Measurements from ENCODE around the gene SPOCD1.

DNA sequence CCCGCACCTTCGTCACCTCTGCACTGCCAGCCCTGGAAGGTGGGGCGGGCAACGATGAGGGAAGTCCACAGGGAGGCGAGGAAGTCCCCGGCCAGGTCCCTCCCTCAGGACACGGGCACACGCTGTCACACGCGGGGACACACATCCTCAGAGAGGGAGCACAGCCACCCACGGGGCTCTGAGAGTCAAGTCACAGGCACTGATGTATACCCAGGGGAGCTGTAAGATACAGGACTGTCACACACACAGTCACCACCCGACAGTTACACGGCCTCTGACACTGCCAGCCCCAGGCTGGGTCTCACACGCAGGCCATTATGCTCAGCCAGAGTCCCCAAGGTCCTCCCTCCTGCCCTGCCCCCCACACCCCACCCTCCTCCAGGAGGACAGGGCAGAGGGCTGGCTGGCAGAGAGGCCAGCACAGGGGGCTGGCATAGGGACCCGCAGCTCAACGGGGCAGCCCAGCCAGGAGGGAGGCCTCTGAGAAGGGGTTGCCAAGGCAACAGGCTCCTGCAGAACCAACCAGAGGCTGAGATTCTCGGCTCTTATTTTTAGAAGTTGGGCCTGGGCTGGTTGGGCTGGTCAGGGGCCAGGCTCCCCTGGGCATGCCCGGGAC, 34.0 kb downstream of the SPOCD1 start:
- TF ChIP-seq, protein P1, sequence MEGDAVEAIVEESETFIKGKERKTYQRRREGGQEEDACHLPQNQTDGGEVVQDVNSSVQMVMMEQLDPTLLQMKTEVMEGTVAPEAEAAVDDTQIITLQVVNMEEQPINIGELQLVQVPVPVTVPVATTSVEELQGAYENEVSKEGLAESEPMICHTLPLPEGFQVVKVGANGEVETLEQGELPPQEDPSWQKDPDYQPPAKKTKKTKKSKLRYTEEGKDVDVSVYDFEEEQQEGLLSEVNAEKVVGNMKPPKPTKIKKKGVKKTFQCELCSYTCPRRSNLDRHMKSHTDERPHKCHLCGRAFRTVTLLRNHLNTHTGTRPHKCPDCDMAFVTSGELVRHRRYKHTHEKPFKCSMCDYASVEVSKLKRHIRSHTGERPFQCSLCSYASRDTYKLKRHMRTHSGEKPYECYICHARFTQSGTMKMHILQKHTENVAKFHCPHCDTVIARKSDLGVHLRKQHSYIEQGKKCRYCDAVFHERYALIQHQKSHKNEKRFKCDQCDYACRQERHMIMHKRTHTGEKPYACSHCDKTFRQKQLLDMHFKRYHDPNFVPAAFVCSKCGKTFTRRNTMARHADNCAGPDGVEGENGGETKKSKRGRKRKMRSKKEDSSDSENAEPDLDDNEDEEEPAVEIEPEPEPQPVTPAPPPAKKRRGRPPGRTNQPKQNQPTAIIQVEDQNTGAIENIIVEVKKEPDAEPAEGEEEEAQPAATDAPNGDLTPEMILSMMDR (IDR thresholded peaks at IDR 0.05 in 8 of 11, conservative IDR thresholded peaks at IDR 0.05 in 3 of 11) = no peak
- TF ChIP-seq POLR2A (IDR thresholded peaks at IDR 0.05) (no peak), POLR2AphosphoS5 (IDR thresholded peaks at IDR 0.05) (no peak)

All from spleen (tissue), 7 donors.